GM23248 (cell line): ENCODE results near the gene PSENEN. TPM values are rescaled to one million over a fixed set of nuclear protein-coding genes. Genes with fewer than 3 reads are reported as not detected.

Source experiments
- DNase-seq: peaks from one replicate; pipeline ENCODE4 v3.0.0-alpha.2; 2015
- H2AFZ ChIP-seq: fragments of 200-600 bp; sonication (generic); 2 replicates; pipeline ENCODE4 v1.6.1; 2016; ENCODE audit warnings: antibody characterized with exemption
- H3F3A ChIP-seq: fragments of 200-600 bp; sonication (generic); 2 replicates; pipeline ENCODE4 v1.6.1; 2016; ENCODE audit warnings: mild to moderate bottlenecking, antibody characterized with exemption, mixed run types; ENCODE audit not compliant: insufficient read depth
- H3K27ac ChIP-seq: fragments of 200-600 bp; sonication (generic); 2 replicates; pipeline ENCODE4 v1.5.1; 2016; ENCODE audit warnings: mild to moderate bottlenecking
- H3K27me3 ChIP-seq: fragments of 200-600 bp; sonication (generic); replicated peaks from 2 replicates; pipeline ENCODE4 v1.6.1; 2016; ENCODE audit warnings: mild to moderate bottlenecking; ENCODE audit not compliant: insufficient read depth
- H3K36me3 ChIP-seq: fragments of 200-600 bp; sonication (generic); 2 replicates; pipeline ENCODE4 v1.6.1; 2016; ENCODE audit warnings: low read depth, mild to moderate bottlenecking
- H3K4me1 ChIP-seq: fragments of 200-600 bp; sonication (generic); 2 replicates; pipeline ENCODE4 v1.6.1; 2016; ENCODE audit warnings: mild to moderate bottlenecking; ENCODE audit not compliant: insufficient read depth
- H3K4me2 ChIP-seq: fragments of 200-600 bp; sonication (generic); one replicate; pipeline ENCODE4 v1.6.1; 2016; ENCODE audit warnings: mild to moderate bottlenecking; ENCODE audit not compliant: unreplicated experiment
- H3K4me3 ChIP-seq: fragments of 200-600 bp; sonication (generic); 2 replicates; pipeline ENCODE4 v1.5.1; 2016; ENCODE audit warnings: mild to moderate bottlenecking
- H3K79me2 ChIP-seq: fragments of 200-600 bp; sonication (generic); 2 replicates; pipeline ENCODE4 v1.6.1; 2016; ENCODE audit warnings: mild to moderate bottlenecking; ENCODE audit not compliant: insufficient read depth
- H3K9ac ChIP-seq: fragments of 200-600 bp; sonication (generic); 2 replicates; pipeline ENCODE4 v1.6.1; 2016; ENCODE audit warnings: mild to moderate bottlenecking
- H3K9me2 ChIP-seq: fragments of 200-600 bp; sonication (generic); 2 replicates; pipeline ENCODE4 v1.6.1; 2016; ENCODE audit warnings: mixed run types, mild to moderate bottlenecking, moderate library complexity; ENCODE audit not compliant: insufficient read depth
- H3K9me3 ChIP-seq: fragments of 200-600 bp; sonication (generic); one replicate; pipeline ENCODE4 v1.6.1; 2017; ENCODE audit warnings: low read depth
- H4K20me1 ChIP-seq: fragments of 200-600 bp; sonication (generic); 2 replicates; pipeline ENCODE4 v1.6.0; 2016; ENCODE audit not compliant: insufficient read depth
- EZH2 ChIP-seq: fragments of 200-600 bp; sonication (generic); IDR thresholded peaks from 2 replicates; pipeline ENCODE4 v1.6.1; 2018; ENCODE audit warnings: antibody characterized with exemption, mild to moderate bottlenecking; ENCODE audit not compliant: insufficient read depth, poor library complexity, severe bottlenecking
- EZH2phosphoT487 ChIP-seq: fragments of 200-600 bp; sonication (generic); IDR thresholded peaks from 2 replicates; pipeline ENCODE4 v1.6.1; 2018; ENCODE audit warnings: antibody characterized with exemption, moderate library complexity, mild to moderate bottlenecking, low read depth; ENCODE audit not compliant: insufficient read depth
- WGBS, 2 experiments: methylation state at CpG; one replicate each; pipeline ENCODE4 v1.1.6; 2015 to 2017; ENCODE audit warnings: low lambda C conversion rate in 2 of 2, low coverage in 1 of 2; ENCODE audit errors: missing lambda C conversion rate in 2 of 2; 5-methylcytosine and 5-hydroxymethylcytosine counted together
- in situ Hi-C: fragments of 300-500 bp; cut with MboI; formaldehyde crosslinking; loops from 2 replicates; pipeline ENCODE4 v1.15.0; 2020
- polyA plus RNA-seq: library from polyadenylated mRNA; unstranded; fragments of >200 nt; fragmentation: Nextera tagmentation; extraction: Ambion mirVana; gene quantifications from 2 replicates; pipeline ENCODE4 v1.2.1, GENCODE V29; 2016
- total RNA-seq: library from RNA; depleted of rRNA; stranded (reverse); fragments of >200 nt; shearing (Covaris generic); gene quantifications from 2 replicates; pipeline ENCODE4 v1.2.3, GENCODE V29; 2014

PSENEN gene
- total and polyA plus RNA-seq, 2 experiments from 2014 or later, result 21.6 to 108 TPM

DNA sequence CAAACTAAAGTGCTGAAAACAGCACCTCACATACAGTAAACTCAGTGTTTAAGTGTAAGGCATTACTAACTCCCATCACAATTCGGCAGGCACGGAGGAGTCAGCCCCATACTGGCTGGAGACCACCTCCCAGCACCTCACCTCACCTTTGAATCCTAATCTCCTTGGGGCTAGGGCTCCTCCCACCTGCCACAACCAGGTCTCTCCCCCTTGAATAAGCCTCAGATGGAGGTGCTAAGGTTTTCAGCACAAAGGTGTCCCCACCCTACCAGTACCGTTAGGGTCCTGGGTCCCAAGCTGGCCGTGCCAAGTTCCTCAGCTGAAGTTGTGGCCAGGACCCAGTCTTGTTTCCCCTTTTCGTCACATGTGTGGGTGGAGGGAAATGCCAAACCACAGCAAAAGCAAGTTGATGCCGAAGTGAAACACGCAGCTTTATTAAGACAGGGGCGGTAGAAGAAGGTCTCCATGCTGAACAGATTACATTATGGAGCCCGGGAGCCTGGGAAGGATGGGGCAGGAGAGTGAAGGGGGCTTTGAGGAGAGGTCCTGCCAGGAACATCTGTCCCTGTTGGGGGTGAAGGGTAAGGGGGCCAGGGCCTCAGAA is 3.2 kb upstream of the PSENEN start, which contains the start of gene IGFLR1:
Gene IGFLR1 (minus strand): TSS at position 332 of the 604 bp plus-strand sequence. CDS start 1,272 bp downstream, outside the sequence.
- TF ChIP-seq EZH2phosphoT487, result no peak
- TF ChIP-seq EZH2, result no peak
- H3K9me2 ChIP-seq, result no peaks in the 10 kb centered on the region

GRCh38 chr19:35743640-35744429 is 1.6 kb upstream of the PSENEN start:
- Histone ChIP-seq H3K9ac (no peak overlapping the region), H3K4me1 (peaks cover 13% of the 10 kb centered on the region; the same call in 1 of the 2 replicates), H4K20me1 (no peaks in the 10 kb centered on the region), H3K9me2 (no peaks in the 10 kb centered on the region), H2AFZ (no peak overlapping the region; the same call in 1 of the 2 replicates), H3K36me3 (no peaks in the 10 kb centered on the region), H3F3A (peaks cover 11% of the 10 kb centered on the region; the same call in 1 of the 2 replicates), H3K79me2 (peaks cover 37% of the 10 kb centered on the region), H3K4me3 (peak overlapping the region; percentile 98), H3K4me2 (no peak overlapping the region), H3K9me3 (no peaks in the 10 kb centered on the region), H3K27ac (no peak overlapping the region), H3K27me3 (no peaks in the 10 kb centered on the region)
- no peak for TF ChIP-seq EZH2phosphoT487
- no peak for TF ChIP-seq EZH2
- DNase-seq, result no peak
- in situ Hi-C loops, result no loop called here
- 76 to 81% methylated on average over 19 of the region's 19 CpGs for WGBS, 2 experiments

More for the DNA sequence above, 3.2 kb upstream of the PSENEN start, which contains the start of gene IGFLR1:
- Histone ChIP-seq H3F3A (peaks cover 21% of the 10 kb centered on the region; the same call in 1 of the 2 replicates), H3K36me3 (no peaks in the 10 kb centered on the region), H3K4me2 (no peak within 1 kb of the TSS), H3K79me2 (peaks cover 25% of the 10 kb centered on the region), H3K27ac (no peak within 1 kb of the TSS), H2AFZ (no peak within 1 kb of the TSS), H3K9ac (no peak within 1 kb of the TSS), H3K27me3 (no peaks in the 10 kb centered on the region), H4K20me1 (no peaks in the 10 kb centered on the region), H3K4me3 (no peak within 1 kb of the TSS), H3K9me3 (no peaks in the 10 kb centered on the region), H3K4me1 (0 out of 2 replicates have a peak, but pooled peaks cover 9% of the 10 kb centered on the region)
- WGBS, 2 experiments, result 89% methylated on average over 9 of the region's 9 CpGs
- in situ Hi-C loops, result no loop called here
- no peak for DNase-seq

DNA sequence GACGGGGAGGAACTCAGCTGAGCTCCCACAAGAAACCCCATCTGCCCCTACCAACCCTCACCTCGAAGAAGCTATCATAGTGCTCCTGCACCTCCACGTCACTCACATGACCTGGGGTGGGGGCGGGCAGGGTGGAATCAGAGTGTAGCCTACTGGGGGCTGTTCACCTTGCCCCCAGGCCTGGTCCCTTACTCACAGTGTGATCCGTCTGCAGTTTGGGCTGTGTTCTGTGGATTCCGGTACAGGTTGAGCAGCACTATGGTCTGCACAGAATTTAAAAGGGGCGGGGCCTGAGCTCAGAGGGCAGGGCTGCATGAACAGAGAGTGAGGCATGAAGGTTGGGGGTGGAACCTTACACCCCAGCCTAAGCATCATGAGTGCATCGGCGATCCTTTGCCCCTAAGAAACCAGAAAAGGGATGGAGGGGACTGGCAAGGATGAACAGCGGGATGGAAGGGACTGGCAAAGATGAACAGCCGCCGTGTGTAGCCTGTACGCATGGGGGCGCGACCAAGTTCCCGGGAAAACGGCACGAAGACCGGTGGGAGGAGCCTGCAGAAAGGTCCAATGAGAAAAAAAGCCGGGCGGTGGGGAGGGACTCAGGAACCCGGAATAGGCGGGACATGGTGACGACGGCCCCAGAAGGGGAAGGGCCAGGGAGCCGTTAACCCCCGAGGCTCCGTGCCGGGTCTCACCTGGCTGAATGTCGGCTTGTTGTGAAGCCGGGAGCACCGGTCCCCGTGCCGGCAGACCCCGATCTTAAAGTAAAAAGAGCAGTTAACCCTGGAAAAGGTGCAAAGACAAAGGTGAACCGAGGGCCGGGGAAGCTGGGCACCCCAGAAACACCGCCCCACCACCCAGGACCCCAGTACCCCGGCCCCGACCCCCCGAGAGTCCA is 772 bp upstream of the PSENEN start:
- H3K4me1 ChIP-seq, result peaks cover 19% of the 10 kb centered on the region; the same call in 1 of the 2 replicates
- H4K20me1 ChIP-seq, result no peaks in the 10 kb centered on the region
- DNase-seq, result peak; percentile 99
- H3K79me2 ChIP-seq, result peaks cover 46% of the 10 kb centered on the region
- peak overlapping the region; percentile 98 for H3K4me3 ChIP-seq
- TF ChIP-seq EZH2phosphoT487 (no peak), EZH2 (no peak)
- in situ Hi-C loops, result no loop called here
- peak overlapping the region; percentile 92 for H3K4me2 ChIP-seq
- no peaks in the 10 kb centered on the region for H3K9me2 ChIP-seq
- no peaks in the 10 kb centered on the region for H3K27me3 ChIP-seq
- peak overlapping the region; percentile 92 for H2AFZ ChIP-seq
- no peaks in the 10 kb centered on the region for H3K9me3 ChIP-seq
- H3K27ac ChIP-seq, result peak overlapping the region; percentile 100
- WGBS, 2 experiments, result 6% methylated on average over 41 of the region's 41 CpGs
- no peaks in the 10 kb centered on the region for H3K36me3 ChIP-seq
- H3K9ac ChIP-seq, result peak overlapping the region; percentile 100
- H3F3A ChIP-seq, result peaks cover 2% of the 10 kb centered on the region; the same call in 1 of the 2 replicates

- in situ Hi-C loops, result no loop called here
- Histone ChIP-seq H3K4me2 (peak overlapping the region; percentile 85), H3K27ac (peak overlapping the region; percentile 100), H3K9ac (peak overlapping the region; percentile 100), H3K9me3 (no peaks in the 10 kb centered on the region), H2AFZ (peak overlapping the region; percentile 73; the same call in 1 of the 2 replicates), H3K27me3 (no peaks in the 10 kb centered on the region), H3K79me2 (peaks cover 59% of the 10 kb centered on the region), H3K4me3 (peak overlapping the region; percentile 98), H3F3A (no peaks in the 10 kb centered on the region), H3K36me3 (no peaks in the 10 kb centered on the region), H3K4me1 (peaks cover 21% of the 10 kb centered on the region; the same call in 1 of the 2 replicates), H3K9me2 (no peaks in the 10 kb centered on the region), H4K20me1 (no peaks in the 10 kb centered on the region)
- DNase-seq, result peak; percentile 21
- TF ChIP-seq EZH2phosphoT487 (no peak), EZH2 (no peak)
- 15 to 18% methylated on average over 4 of the region's 4 CpGs for WGBS, 2 experiments
Measured at GRCh38 chr19:35746087-35746462, 624 bp downstream of the PSENEN start.
